HFF-Myc (cell line): Measurements from ENCODE around the gene SLC37A1.

ENCODE experiments used
- DNase-seq: peaks from one replicate; pipeline ENCODE4 v3.0.0-alpha.2; 2011; ENCODE audit warnings: low read depth; ENCODE audit errors: extremely low read depth
- H3K4me3 ChIP-seq: replicated peaks from 2 replicates; pipeline ENCODE4 v1.5.1; 2011; ENCODE audit warnings: low read depth, mild to moderate bottlenecking, control low read depth, low read length
- TF ChIP-seq, protein P1 (sequence below): IDR thresholded peaks from 2 replicates; pipeline ENCODE4 v1.5.1; 2012; ENCODE audit warnings: mild to moderate bottlenecking, low read depth, low read length, control low read depth; ENCODE audit errors: missing control alignments

SLC37A1 gene

DNA sequence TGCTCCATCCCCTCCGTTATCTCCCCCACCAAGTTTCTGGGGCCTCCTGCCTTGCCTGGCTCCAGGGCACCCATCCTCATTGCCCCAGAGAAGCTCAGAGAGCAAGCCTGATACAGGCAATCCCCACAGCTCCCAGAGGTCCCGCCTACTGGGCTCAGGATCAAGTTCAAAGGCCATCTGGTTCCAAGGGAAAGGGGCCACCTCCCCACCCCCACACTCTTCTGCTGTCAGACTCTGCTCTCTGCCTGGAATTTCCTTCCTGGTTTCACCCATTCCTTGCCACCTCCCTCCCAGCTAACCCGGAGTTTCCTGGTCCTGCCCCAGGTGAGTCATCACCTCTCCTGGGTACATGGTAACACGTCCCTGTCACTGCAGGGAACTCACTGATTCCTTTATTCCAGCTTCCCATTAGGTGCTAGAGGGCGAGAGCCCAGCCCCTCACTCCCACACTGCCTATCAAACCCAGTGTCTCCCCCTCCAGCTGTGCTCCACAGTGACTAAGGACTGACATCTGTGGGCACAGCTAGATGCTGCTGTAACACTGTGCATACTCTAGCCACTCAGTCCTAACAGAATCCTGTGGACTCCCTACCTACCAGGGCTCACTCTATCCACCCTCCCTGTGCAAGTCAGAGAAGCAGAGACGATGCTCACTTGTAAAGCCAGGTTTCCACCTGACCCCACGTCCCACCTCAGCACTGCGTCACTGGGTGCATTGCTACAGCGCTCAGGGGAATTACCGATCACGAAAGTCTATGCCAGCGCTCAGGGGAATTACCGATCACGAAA is 39.4 kb upstream of the SLC37A1 start:
- TF ChIP-seq, protein P1, sequence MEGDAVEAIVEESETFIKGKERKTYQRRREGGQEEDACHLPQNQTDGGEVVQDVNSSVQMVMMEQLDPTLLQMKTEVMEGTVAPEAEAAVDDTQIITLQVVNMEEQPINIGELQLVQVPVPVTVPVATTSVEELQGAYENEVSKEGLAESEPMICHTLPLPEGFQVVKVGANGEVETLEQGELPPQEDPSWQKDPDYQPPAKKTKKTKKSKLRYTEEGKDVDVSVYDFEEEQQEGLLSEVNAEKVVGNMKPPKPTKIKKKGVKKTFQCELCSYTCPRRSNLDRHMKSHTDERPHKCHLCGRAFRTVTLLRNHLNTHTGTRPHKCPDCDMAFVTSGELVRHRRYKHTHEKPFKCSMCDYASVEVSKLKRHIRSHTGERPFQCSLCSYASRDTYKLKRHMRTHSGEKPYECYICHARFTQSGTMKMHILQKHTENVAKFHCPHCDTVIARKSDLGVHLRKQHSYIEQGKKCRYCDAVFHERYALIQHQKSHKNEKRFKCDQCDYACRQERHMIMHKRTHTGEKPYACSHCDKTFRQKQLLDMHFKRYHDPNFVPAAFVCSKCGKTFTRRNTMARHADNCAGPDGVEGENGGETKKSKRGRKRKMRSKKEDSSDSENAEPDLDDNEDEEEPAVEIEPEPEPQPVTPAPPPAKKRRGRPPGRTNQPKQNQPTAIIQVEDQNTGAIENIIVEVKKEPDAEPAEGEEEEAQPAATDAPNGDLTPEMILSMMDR = no peak
- DNase-seq = no peak
- no peak overlapping the region for H3K4me3 ChIP-seq

- TF ChIP-seq, protein P1 = no peak
- no peak for DNase-seq
- H3K4me3 ChIP-seq = no peak overlapping the region
Measured at GRCh38 chr21:42475036-42475435, 38.6 kb upstream of the SLC37A1 start.

- H3K4me3 ChIP-seq = no peak overlapping the region
- no peak for DNase-seq
- TF ChIP-seq, protein P1 = no peak
Measured at GRCh38 chr21:42475526-42476387, 37.9 kb upstream of the SLC37A1 start.

DNA sequence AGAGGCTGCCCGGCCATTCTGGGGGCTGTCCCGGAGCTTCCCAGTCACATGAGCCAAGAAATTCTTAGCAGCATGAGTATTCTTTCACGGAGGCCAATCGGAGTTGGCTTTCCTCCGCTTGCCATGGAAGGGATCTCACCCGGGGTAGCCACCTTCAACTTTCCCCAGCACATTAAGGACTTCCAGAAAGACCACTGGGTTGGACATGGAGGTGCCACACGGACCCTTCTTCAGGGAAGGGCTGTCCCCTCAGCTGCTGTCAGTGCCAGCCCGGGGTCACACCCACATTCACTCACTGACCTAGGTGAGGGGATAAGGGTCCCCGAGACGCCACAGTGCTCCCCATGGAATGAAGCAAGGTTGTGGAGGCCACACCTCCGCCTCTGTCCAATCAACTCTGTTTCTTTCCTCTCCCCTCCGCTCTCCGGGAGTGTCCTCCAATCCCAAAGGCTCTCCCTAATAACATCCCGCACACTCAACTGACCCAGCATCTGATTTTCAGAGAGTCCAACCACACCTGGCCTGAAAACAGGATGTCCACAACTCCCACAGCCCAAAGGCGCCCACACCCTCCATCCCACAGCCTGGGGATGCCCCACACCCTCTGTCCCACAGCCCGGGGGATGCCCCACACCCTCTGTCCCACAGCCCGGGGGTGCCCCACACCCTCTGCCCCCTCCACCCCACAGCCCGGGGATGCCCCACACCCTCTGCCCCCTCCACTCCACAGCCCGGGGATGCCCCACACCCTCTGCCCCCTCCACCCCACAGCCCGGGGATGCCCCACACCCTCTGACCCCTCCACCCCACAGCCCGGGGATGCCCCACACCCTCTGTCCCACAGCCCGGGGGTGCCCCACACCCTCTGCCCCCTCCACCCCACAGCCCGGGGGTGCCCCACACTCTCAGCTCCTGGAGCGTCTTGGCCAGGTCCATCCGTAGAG is 37.0 kb upstream of the SLC37A1 start:
- TF ChIP-seq, protein P1 = no peak
- H3K4me3 ChIP-seq = no peak overlapping the region
- DNase-seq = no peak

- no peak overlapping the region for H3K4me3 ChIP-seq
- DNase-seq = no peak
- TF ChIP-seq, protein P1 = no peak
Measured at GRCh38 chr21:42478504-42478903, 35.1 kb upstream of the SLC37A1 start.

DNA sequence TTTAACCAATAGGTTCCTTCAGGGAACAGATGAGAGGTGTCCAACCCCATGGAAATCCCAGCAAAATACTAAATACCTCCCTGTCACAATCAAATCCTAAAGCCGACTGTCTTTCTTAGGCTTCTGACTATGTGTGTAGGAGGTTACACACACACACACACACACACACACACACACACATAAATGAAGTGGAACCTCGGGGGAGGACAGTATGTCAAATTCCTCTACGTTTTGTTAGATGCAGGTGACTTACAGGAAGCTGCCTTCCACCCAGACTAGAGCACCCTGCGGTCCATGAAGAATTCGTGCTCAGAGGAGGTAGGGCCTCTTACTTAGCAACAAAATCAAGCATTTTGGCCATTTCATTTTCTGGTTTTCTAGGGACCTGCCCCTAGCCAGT is 34.1 kb upstream of the SLC37A1 start:
- TF ChIP-seq, protein P1 = no peak
- no peak for DNase-seq
- H3K4me3 ChIP-seq = no peak overlapping the region
